Hindlimb muscle (tissue), 1 donor: ENCODE measurements around the gene PIEZO1. TPM values are rescaled to one million over a fixed set of nuclear protein-coding genes. Genes with fewer than 3 reads are reported as not detected.
"Not testable (repeated sequence)": the region's sequence is repeated elsewhere in the genome, so short reads cannot be mapped to it uniquely, and the experiment has no call there.

ENCODE experiments used
- DNase-seq: peaks from one replicate; pipeline ENCODE4 v3.0.0-alpha.2; 2013
- polyA plus RNA-seq: library from polyadenylated mRNA; unstranded; fragments of 120-200 nt; gene quantifications from one replicate; pipeline ENCODE4 v1.2.1, GENCODE V29; 2013; ENCODE audit not compliant: insufficient read length

The PIEZO1 gene
- polyA plus RNA-seq, 1 donor = 71.1 TPM

DNA sequence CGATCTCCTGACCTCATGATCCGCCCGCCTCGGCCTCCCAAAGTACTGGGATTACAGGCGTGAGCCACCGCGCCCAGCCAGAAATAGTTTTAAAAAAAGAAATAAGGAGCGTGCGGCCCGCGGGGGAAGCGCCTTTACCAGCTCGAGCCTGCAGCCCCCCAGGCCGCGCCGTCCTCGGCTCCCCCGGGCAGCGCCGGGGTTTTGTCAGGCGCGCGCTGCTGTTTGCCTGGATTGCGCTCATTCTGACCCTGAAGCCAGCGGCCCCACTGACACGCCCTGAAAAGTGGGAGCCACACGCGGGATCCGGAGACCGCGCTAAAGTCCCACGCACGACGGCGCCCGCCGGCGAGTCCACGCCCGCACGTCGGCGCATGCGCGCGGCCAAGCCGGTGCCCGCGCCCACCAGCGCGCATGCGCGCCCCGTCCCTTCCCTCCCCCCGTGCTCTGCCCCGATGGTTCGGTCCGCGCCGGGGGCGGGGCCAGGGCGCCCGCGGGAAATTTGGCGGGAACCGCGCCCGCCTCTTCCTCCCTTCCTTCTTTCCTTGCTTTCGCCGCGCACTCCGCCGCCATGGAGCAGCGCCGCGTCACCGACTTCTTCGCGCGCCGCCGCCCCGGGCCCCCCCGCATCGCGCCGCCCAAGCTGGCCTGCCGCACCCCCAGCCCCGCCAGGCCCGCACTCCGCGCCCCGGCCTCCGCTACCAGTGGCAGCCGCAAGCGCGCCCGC lies 18.4 kb upstream of the PIEZO1 start, which contains the start of gene CDT1:
CDT1 (plus strand) TSS at position 526 of the 724 bp plus-strand sequence; CDS start at position 569, 43 bp downstream.
- peak; percentile 93 for DNase-seq

DNA sequence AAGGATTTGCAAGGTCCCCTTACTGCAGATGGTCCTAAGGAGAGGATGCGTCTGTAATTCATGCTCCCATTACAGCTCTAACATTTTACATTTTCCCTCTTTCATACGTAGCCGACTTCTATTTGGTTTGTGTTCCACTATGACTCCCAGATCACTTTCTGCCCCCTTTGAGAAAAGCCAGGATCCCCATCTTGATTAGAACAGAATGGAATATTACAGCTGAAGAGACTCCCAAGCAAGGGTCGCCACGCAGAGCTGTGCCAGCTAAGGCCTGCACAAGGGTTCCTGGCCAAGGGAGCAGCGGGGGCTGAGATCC lies 15.2 kb upstream of the PIEZO1 start:
- no peak for DNase-seq

DNA sequence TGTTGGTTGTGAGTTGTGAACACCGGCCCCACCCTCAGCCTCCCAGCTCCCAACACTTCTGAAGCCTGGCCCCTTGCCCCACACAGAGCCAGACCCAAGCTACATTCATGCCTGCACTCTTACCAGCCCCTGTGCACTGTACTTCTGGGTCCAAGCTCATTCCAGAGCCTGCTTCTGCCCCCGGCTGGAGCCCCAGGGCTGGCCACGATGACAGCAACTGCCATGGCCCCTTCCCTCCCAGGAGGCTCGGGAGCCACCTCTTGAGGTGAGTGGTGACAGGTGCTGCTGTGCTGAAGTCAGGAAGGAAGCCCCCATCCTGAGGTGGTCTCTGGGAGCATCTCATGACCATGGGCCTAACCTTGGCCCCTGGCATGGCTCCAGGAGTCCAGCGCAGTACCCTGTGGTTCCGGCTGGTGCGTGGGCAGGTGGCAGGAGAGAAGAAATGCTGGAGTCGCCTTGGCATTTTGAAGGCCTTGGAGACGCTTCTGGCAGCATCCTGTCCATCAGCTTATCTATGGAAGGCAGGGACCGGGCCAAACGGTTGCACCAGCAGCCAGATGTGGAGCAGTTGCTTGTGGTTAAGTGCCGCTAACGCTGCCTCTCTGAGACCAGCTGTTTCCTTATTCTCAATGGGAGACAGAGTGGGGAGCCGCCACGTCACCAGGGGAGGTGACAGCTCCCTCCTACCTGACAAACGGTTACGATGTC lies 14.7 kb upstream of the PIEZO1 start:
- DNase-seq = no peak

DNA sequence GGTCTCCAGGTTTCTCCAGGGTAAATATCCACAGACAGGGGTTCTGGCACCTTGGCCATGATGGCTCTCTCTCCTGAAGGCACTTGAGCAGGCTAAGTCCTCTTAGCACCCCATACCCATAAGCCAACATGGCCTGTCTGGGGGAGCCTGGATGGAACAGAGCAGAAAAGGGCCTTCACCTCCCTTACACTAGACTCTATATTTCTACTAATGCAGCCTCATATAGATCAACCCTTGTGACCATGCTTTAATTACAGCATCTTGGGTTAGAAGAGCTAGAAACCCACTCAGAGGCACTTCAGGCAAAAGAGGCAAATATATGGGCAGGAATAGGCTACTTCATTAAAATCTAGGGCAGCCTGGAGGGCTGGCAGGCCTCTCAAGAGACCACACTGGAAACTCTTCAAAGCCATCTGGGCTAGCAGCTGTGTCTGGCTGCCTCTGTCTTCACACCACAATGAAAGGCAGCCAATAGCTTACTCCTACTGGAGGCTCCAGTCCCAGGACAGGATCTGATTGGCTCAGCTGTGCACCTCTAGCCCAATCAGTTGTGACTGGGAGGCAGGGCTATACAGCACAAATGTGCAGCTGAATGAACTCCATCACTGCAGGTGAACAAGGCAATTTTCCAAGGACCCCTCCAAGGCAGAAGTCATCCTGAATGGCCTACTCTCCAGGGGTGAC lies 13.9 kb upstream of the PIEZO1 start:
- no peak for DNase-seq

DNA sequence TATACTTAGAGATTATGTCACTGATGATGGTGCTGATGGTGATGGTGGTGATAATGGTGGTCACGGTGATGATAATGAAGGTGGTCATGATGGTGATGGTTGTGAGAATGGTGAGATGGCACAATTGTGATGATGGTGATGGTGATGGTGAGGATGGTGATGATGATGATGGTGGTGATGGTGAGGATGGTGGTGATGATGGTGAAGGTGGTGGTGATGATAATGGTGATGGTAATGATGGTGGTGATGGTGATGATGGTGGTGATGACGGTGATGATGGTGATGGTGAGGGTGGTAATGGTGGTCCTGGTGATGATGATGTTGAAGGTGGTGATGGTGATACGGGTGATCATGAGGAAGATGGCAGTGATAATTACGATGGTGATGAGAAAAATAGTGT lies 13.1 kb upstream of the PIEZO1 start:
- no peak for DNase-seq

DNA sequence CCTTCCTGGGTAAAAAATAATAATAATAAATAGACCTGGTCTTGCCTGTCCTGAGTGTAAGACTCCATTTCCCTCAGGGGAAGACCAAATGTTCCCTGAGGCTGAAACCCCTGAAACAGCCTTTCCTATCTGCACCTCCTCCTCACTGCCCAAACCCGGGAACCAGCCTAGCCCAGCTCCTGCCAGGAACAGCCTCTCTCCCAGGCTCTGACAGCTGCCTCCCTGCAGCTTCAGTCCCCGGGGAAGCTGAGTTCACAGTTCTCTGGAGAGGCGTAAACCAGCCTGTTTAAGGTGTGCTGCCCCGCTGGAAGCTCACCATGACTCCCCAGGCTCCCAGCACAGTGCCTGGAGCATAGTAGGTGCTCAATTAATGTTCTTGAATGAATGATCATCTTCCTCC lies 11.3 kb upstream of the PIEZO1 start:
- no peak for DNase-seq

DNA sequence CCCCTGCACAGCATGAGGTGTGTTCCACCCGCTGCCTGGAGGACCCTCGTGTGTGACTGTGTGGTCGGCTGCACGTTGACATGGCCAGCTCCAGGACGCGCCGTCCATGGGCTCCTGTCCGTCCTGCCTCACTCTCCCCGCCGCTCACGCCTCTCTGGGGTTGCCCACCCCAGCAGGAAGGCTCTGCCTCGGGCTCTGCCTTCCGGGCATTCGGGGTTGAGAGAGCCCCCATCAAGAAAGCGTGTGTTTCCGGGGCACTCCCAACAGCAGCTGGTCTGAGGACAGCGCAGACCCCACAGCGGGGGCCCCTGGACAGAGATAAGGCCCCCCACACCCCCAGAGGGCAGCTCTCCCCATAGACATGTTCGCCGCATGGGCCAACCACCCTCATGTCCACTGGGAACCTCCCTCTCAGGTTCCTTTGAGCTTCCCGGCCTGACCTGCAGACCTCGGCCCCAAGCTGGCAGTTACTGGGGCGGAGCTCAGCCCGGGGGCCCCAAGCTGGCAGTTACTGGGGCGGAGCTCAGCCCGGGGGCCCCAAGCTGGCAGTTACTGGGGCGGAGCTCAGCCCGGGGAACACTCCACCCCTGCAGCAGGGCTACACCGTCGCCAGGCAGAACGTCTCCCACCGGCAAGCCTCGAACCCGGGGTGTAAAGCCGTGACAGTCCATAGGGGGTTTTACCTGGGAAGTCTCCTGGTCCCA lies 8.4 kb upstream of the PIEZO1 start:
- no peak for DNase-seq

DNA sequence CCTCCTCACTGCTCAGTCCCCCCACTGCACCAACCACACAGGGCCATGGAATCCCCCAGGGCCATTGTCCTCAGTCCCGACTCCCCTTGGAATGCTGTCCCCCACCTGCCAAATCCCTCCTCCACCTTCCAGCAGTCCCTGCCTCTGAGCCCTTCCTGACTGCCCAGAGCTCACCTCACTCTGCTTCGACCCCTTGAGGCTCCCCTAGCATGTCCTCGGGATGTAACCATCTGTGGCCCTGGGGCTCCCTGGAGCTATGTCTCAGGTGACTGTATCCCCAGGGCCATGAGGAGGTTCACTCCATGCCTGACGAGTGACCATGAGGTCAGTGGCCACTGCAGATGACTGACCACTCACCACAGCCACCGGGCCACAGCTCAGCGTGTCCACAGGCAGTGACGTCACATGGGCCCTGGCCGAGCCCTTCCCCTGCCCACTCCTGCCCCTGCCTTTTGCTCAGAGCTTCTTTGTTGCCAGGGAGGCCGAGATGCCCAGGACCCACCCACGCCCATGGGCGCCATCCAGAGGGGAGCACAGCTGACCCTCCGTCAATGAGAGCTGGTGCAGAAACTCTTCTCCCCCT lies 7.7 kb upstream of the PIEZO1 start:
- no peak for DNase-seq

DNA sequence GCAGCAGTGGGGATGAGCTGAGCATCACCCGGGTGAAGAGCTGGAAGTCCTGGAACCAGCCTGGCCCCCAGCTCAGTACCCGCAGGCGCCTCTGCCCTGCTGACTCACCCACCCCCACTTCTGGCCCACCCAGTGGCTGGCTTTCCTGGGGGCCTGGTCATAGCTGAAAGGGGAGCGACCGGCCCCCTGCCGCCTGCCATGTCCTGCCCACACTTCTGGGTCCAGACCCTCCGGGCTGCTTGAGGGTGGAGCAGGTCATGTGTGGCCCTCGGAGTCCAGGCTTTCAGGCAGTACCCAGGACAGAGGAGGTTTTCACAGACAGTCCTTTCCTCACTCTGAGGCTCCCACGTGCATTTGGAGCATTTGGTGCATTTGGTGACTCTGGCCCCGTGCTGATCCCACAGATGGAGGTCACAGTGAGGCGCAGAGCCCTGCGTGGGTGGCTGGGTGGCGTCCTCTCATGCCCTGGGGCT lies 7.1 kb upstream of the PIEZO1 start:
- no peak for DNase-seq

DNA sequence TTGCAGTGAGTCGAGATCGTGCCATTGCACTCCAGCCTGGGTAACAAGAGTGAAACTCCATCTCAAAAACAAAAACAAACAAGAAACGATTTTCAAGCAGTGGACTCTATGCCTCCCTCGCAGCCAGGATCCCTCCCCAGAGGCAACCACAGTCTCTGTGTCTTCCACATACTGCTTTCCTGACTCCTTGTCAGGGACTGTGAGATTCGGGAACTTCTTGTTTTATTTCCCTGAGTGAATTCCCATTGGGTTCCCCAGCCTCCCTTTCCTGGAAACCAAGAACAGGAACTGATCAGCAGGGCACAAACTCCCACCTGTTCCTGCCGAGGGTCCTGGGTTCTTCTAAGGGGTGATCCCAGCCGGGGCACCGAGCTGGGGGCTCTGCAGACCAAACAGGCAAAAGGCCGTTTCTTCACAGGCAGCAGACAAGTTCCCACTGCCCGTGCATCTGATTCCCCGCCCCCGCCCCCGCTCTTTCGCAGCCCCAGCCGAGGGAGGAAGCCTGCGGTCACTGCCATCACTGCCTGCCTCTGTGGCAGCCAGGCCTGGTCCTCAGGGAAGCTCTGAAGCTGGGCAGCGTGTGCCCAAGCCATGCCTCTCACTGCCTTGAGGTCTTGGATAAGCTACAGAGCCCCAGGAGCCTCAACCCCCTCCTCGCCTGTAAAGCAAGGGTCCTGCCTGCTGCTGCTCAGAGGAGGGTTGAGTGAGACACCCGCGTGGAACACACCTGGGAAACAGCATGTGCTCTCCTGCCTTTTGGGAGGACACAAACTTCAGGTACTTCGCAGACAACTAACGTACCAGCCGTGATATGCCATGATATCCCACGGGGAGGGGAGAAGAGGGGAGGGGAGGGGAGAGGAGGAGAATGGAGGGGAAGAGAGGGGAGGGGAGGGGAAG lies 5.5 kb upstream of the PIEZO1 start:
- DNase-seq = no peak

DNA sequence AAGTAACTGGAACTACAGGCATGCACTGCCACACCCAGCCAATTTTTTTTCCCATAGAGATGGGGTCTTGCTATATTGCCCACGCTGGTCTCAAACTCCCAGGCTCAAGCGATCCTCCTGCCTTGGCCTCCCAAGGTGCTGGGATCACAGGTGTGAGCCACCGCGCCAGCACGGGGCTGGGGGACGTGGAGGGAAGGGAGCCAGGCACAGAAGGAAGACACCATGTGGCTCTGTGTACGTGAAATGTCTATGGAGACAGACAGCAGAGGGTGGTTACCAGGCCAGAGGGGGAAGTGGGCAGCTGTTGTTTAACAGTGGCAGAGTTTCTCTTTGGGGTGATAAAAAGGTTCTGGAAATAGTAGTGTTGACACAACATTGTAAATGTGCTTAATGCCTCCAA lies 4.6 kb upstream of the PIEZO1 start:
- DNase-seq = no peak

DNA sequence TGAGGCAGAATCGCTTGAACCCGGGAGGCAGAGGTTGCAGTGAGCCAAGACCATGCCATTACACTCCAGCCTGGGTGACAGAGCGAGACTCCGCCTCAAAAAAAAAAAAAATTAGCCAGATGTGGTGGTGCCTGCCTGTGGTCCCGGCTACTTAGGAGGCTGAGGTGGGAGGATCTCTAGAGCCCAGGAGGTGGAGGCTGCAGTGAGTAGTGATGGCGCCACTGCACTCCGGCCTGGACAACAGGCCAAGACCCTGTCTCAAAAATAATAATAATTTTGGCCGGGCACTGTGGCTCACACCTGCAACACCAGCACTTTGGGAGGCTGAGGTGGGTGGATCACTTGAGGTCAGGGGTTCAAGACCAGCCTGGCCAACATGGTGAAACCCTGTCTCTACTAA lies 3.7 kb upstream of the PIEZO1 start:
- DNase-seq = not testable (repeated sequence)

DNA sequence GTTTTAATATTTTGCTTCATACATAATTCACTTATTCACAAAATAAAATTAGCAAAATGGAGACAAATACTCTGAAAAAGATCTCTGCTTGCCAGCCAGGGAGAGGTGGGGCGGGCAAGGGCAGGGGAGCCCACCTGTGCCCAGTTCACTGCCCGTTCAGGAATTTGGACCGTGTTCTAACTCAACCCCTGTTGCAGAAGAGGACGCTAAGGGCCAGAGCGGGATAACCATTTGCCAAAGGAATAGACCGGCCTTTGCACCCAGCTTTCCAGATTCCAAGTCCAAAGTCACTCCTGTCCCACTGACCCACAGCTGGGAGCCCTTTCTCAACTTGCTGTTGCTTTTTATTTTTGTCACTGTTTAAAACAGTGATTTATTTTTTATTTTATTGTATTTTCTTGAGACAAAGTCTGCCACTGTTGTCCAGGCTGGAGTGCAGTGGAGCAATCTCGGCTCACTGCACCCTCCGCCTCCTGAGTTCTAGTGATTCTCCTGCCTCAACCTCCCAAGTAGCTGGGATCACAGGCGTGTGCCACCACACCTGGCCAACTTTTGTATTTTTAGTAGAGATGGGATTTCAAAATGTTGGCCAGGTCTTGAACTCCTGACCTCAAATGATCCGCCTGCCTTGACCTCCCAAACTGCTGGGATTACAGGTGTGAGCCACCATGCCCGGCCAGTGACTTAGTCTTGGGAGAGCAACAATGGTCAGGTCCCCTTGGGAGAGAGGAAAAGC lies 2.7 kb upstream of the PIEZO1 start:
- DNase-seq = no peak

DNA sequence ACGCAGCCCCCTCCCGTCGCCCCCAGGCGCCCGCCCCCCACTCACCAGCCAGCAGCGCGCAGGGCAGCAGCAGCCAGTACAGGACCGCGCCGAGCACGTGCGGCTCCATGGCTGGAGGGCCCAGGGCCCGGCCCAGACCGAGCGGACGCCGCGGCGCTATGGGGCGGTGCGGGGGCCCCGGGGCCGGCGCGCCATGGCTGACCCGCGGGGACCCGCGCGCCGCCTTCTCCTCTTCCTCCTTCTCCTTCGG lies 239 bp downstream of the PIEZO1 start:
- DNase-seq = no peak

DNA sequence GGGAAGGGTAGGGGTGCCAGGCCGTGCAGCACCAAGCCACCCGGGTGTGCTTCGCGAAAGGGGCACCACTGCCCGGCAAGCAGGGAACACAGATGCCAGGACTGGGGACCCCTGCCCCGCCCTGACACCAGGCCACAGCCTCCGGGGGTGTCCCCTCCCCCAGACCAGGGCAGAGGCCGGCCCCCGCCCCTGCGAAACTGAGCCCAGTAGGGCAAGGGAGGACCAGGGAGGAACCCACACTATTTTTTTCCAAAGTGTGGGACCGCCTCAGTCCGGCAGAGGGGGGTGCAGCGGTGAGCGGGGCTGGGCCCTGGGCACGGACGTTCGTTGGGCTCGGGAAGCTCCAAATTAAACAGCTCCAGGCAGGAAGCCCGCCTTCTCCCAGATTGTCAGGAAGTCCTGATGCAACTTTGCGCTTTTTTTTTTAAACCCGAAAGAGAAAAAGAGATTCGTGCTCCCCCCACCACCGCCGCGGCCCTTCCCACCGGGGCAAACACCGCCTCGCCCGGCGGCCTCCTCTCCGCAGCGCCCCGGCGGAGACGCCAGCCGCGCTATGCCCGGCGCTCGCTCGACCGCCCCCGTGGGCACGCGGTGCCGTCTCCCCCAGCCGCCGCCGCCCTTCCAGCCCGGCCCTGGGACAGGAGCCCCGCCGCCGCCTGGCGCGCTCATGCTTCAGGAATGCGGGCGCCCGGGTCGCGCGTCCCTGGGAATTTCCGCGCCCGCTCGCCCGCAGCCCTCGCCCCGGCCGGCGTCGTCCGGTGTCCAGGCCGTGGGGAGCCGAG lies 755 bp downstream of the PIEZO1 start:
- peak; percentile 71 for DNase-seq

DNA sequence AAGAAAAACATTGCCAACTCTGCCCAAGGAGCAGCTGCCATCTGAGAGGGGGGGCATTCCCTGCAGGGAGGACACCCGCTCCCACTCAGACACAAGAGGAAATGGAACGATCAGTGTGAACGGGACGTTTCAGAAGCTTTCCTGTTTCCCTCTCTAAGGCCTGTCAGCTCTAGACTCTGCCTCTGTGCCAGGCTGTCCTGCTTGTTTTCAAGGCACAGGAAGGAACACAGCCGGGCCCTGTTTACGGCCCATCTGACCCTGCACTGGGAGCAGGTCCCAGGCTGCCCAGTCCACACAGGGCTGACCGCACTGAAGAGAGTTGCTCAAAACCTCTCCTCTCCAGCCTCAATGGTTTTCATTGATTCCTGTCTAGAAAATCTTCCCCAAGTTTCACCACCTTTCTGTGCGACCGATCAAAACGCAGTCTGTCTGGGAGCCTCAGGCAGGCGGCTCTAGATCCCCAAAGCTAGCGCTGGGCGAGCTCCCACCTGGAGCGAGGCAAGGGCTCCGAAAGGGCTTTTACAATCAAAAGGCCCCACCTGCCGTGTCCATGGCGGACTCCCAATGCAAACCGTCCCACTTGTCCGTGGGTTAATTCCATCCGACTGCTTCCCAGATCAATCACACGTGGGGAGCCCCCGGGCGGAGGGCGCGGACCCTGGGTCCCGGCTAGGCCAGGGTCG lies 1.5 kb downstream of the PIEZO1 start:
- no peak for DNase-seq

DNA sequence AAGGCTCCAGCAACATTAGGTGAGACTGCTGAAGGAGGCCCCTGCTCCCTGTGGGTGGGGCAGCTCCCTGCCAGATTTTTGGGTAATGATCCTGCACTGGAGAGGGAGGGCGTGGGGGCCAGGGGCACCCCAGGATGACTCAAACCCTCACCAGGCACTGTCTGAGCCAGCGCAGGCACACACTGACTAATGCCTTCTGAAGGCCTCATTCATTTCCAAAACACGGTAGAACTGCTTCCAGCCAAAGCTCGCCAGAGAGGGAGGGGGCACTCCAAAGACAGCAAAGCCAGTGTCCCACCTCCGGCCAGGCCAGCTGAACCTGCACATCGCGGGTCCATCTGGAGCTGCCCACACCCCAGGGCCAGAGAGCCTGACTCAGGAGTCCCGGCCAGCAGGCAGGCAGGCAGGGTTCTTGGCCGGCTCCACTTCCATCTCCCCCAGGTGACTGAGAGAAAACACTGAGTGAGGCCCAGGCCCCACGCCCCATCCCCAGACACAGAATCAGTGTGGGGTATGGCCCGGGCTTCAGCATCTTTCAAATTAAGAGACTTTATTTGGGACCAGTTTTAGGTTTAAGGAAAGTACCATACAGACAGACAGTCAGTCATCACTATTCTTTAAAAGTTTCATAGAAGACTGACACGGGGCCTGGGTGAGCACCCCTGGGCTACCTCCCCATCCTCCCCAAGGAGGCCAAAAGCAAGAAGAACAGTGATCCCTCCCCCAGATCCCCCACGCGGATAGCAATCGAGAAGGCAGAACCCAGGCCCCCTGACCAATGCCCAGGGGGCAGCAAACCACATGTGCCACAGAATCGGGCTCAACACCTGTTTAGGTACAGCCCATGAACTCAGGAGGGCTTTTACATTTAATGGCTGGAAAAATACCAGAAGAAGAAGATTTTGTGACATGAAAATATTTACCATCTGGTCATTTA lies 2.3 kb downstream of the PIEZO1 start:
- DNase-seq = no peak
